ENCODE results near the gene TEX35.

GRCh38 chr1:178500936-178501554 lies 11.9 kb upstream of the TEX35 start:
- no peak for TF ChIP-seq CTCF (conservative IDR thresholded peaks at IDR 0.05)
- TF ChIP-seq EZH2 (IDR thresholded peaks at IDR 0.05; ENCODE audit: low read depth) = no peak
